ENCODE results near the gene SCP2D1.

- TF ChIP-seq POLR2A (IDR thresholded peaks at IDR 0.05; ENCODE audit: low read length) (no peak), GATA1 (IDR thresholded peaks at IDR 0.05; ENCODE audit: low read depth, low read length) (no peak)
Observed at GRCh38 chr20:18837718-18838117, 24.1 kb downstream of the SCP2D1 start.
